GM19023 (cell line): ENCODE data around the gene ITPKC.
A peak's percentile ranks its signal among the peaks of the same experiment; 100 is the strongest.

ENCODE experiments used
- ATAC-seq: cut with Tn5 transposase; IDR thresholded peaks from one replicate; pipeline ENCODE4 v1.9.1; 2021; ENCODE audit warnings: mild to moderate bottlenecking, moderate library complexity; ENCODE audit not compliant: unreplicated experiment

The ITPKC gene

GRCh38 chr19:40690050-40690692 is 26.7 kb upstream of the ITPKC start, which contains the start of gene NUMBL:
Gene NUMBL (minus strand): TSS chr19:40690651. CDS start chr19:40690483, 168 bp downstream.
- ATAC-seq = peak; percentile 17

- peak; percentile 58 for ATAC-seq
Observed at GRCh38 chr19:40690693-40691420, 26.1 kb upstream of the ITPKC start.

DNA sequence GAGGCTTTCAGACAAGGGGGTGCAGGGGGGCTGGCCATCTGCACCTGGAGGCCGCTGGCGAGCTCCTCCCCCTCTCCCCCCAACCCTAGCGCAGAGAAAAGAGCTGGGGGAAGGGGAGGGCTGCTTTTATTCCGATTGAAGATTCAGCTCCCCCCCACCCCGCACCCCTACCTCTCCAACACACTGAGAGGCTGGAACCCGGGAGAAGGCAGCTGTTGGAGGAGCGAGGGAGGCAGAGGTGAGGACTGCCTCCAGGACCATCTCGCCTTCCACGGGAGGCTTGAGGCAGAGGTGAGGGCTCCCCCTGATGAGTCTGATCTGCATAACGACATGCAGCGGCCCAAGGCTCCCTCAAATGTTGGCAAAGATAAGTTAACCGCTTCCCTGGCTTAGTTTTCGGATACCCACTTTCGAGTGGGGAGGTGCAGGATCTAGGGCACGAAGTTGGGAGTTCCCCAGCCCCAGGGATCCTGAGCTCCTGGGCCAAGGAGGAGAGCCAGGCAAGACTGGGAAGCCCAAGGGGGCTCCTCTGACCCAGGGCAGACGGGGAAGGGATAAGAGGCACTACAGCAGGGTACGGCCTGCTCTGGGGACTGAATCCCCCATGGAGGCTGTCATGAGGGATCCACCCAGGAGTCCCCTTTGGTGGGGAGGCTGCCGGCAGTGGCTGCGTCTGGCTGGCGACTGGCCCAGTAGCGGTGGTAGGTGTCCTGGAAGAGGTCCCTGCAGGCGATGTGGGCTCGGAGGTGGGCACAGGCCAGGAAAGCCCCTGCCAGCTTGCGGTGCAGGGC is 25.3 kb upstream of the ITPKC start:
- ATAC-seq = no peak

- ATAC-seq = no peak
Observed at GRCh38 chr19:40692212-40692551, 24.7 kb upstream of the ITPKC start.

GRCh38 chr19:40693150-40693788 is 23.6 kb upstream of the ITPKC start:
- ATAC-seq = no peak

DNA sequence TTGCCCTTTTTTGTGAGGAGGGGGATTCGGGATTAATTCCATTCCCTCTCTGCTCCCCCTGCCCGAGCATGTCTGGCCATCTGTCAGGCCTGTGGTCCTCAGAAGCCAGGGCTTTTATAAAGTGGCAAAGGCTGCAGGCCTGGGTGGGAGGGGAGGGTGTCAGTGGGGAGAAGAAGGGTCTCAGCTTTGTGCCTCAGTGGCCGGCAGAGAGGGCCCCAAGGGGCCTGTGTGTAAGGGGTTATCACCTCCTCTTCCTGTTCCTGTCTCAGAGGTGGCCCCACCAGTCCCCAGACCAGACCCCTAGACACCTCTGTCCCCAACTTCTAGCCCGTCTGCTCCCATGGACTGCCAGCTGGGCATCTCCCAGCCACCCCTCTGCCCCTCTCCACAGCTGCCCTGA is 23.0 kb upstream of the ITPKC start:
- ATAC-seq = no peak

- no peak for ATAC-seq
Observed at GRCh38 chr19:40695881-40696280, 21.0 kb upstream of the ITPKC start.

DNA sequence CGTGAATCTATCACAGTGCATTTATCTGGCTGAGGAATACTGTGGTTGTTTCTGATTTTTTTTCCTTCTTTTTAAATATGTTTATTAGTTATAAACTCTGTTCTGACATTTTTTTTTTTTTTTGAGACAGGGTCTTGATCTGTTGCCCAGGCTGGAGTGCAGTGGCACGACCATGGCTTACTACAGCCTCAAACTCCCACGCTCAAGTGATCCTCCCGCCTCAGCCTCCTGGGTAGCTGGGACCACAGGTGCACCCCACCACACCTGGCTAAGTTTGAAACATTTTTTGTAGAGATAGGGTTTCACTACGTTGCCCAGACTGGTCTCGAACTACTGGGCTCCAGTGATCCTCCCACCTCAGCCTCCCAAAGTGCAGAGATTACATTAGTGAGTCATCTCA is 19.9 kb upstream of the ITPKC start:
- ATAC-seq = no peak

DNA sequence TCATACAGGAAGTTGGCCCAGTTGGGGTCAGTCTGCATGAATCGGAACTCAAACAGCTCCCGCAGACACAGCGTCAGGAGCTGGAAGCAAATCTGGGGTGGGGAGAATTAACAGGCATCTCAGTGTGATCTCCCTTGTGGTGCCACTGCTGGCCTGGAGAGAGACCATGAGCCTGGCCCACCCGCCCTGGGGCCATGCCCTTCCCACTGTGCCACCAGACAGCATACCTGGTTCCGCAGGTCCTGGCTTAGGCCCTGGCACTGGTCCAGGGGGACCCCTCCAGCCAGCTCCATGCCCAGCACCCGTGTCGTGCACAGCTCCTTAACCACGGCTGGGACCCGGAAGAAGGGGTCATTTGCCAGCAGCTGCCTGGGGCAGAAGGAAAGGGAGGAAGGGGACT is 16.8 kb upstream of the ITPKC start:
- no peak for ATAC-seq

- no peak for ATAC-seq
Observed at GRCh38 chr19:40701758-40702157, 15.2 kb upstream of the ITPKC start.

GRCh38 chr19:40702337-40703012 is 14.4 kb upstream of the ITPKC start:
- ATAC-seq = no peak

GRCh38 chr19:40703029-40703755 is 13.7 kb upstream of the ITPKC start:
- ATAC-seq = no peak

- ATAC-seq = no peak
Observed at GRCh38 chr19:40704491-40705361, 12.2 kb upstream of the ITPKC start.

GRCh38 chr19:40705362-40705651 is 11.6 kb upstream of the ITPKC start:
- ATAC-seq = no peak

DNA sequence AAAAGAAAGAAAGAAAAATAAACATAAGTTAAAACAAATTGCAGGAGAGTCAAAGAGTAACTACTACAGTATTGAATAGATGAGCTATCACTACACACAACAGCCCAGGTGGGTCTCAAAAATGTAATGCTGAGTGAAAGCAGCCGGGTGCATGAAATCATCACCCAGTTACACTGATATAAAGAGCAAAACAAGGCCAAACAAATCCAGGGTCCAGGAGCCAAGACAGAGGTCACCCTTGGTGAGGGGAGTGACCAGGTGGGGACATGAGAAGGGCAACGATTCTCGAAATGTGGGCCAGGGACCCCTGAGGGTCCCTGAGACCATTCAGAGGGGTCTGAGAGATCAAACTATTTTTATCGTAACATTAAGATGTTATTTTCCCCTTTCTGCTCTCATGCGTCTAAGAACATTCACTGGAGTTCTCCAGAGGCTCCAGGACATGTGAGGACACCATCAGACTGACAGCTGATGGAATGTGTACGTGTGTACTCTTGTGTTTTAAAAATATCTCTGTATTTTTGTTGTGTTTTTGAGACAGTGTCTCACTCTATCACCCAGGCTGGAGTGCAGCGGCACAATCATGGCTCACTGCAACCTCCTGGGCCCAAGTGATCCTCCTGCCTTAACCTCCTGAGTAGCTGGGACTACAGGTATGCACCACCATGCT is 10.8 kb upstream of the ITPKC start:
- ATAC-seq = no peak

DNA sequence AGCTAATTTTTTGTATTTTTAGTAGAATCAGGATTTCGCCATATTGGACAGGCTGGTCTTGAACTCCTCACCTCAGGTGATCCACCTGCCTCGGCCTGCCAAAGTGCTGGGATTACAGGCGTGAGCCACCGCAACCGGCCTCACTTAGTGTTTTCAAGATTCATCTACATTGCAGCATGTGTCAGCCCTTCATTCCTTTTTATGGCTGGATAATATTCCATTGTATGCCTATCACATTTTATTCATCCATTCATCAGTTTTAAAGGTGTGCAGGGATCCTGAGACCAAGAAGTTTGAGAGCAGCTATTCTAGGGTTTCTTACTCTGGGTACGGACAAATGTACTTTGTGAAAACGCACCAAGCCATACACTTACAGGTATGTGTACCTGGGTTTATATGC is 9.3 kb upstream of the ITPKC start:
- no peak for ATAC-seq

- no peak for ATAC-seq
Observed at GRCh38 chr19:40709817-40710216, 7.1 kb upstream of the ITPKC start.

GRCh38 chr19:40713939-40714338 is 3.0 kb upstream of the ITPKC start:
- ATAC-seq = no peak
